Adrenal gland (tissue), 12 donors: ENCODE measurements around the gene HIVEP1. TPM values are rescaled to one million over a fixed set of nuclear protein-coding genes. Genes with fewer than 3 reads are reported as not detected.

Experiments used
- DNase-seq, 7 donors: peaks; one replicate each; pipeline ENCODE4 v3.0.0-alpha.2; 2019 to 2020
- H3K27ac ChIP-seq, 5 donors: fragments of 200-600 bp; sonication (generic) in 4 of 5; 1 replicate in 3 of 5; 2 replicates in 2 of 5; pipeline versions ENCODE4 v1.5.1 to v1.8.0; 2016 to 2020; ENCODE audit warnings: mild to moderate bottlenecking in 1 of 5
- H3K27me3 ChIP-seq: fragments of 200-600 bp; 2 replicates; pipeline ENCODE4 v1.8.0; 2021
- H3K36me3 ChIP-seq, 2 donors: fragments of 200-600 bp; replicated peaks in 1 of 2; 1 replicate in 1 of 2; 2 replicates in 1 of 2; pipeline versions ENCODE4 v1.5.1 to v1.8.0; 2018 to 2022
- H3K4me1 ChIP-seq, 2 donors: fragments of 200-600 bp; replicated peaks in 1 of 2; 1 replicate in 1 of 2; 2 replicates in 1 of 2; pipeline versions ENCODE4 v1.5.1 to v1.8.0; 2018 to 2021
- H3K4me3 ChIP-seq, 4 donors: fragments of 200-600 bp; sonication (generic) in 3 of 4; one replicate each; pipeline ENCODE4 v1.5.1; 2016 to 2018
- H3K9me3 ChIP-seq, 3 donors: fragments of 200-600 bp; sonication (generic) in 1 of 3; replicated peaks in 1 of 3; 1 replicate in 2 of 3; 2 replicates in 1 of 3; pipeline versions ENCODE4 v1.5.1 to v1.8.0; 2016 to 2021
- POLR2A ChIP-seq, 2 donors: fragments of 450-650 bp; IDR thresholded peaks; one replicate each; pipeline ENCODE4 v1.6.1; 2017; ENCODE audit warnings: antibody characterized with exemption in 2 of 2, mild to moderate bottlenecking in 2 of 2, moderate library complexity in 1 of 2
- WGBS, 4 donors: extraction: QIAGEN DNeasy Blood & Tissue Kit in 2 of 4; methylation state at CpG; one replicate each; pipeline versions ENCODE4 v1.1.5 to v1.1.7; 2013 to 2017; 5-methylcytosine and 5-hydroxymethylcytosine counted together
- intact Hi-C, 2 donors: fragments of 100-400 bp; cut with DNase I; formaldehyde crosslinking; loops; one replicate each; pipeline versions ENCODE4 v1.14.1 to v1.15.0; 2022 to 2023
- polyA plus RNA-seq, 3 donors: library from polyadenylated mRNA; stranded (reverse); fragments of 200-250 nt in 2 of 3; fragments of 350-450 nt in 1 of 3; fragmentation: Illumina TruSeq in 1 of 3; extraction: RNeasy Lipid Tissue Mini Kit (QIAGEN cat#74804) in 1 of 3; gene quantifications; one replicate each; pipeline ENCODE4 v1.2.3, GENCODE V29; 2013 to 2014
- total RNA-seq, 9 donors: library from RNA; depleted of rRNA in 4 of 9; stranded (reverse); fragments of >200 nt in 4 of 9; fragments of 120-200 nt in 1 of 9; fragmentation: NEBNext Ultra II Directional in 1 of 9; extraction: Animal tissue kit (Norgen Biotek cat#: 25700) in 1 of 9; gene quantifications; one replicate each; pipeline versions ENCODE4 v1.1.0 to v1.2.4, GENCODE V29; 2013 to 2023
- TF ChIP-seq, protein P1 (sequence below), 6 experiments: fragments of 450-650 bp in 4 of 6; fragments of 200-600 bp in 2 of 6; sonication (generic) in 1 of 6; IDR thresholded peaks; 1 replicate in 5 of 6; 2 replicates in 1 of 6; pipeline versions ENCODE4 v1.5.1 to v1.8.0; 2016 to 2021; ENCODE audit warnings: antibody characterized with exemption in 6 of 6, mild to moderate bottlenecking in 2 of 6, moderate library complexity in 1 of 6
- donor health status: healthy with polysubstance abuse.
- donor health status: Bipolar disorder and iron deficiency.
- donor health status: DM: yes; HTN: yes; CAD: no.
- donor health status: DM: no; HTN: no; CAD: no.
- donor health status: DM: no; HTN: no; CAD: no.
- donor health status: DM: yes; HTN: yes; CAD: no.

Gene HIVEP1
- total and polyA plus RNA-seq, 12 donors: 3.6 to 22.3 (median 11.9) TPM

DNA sequence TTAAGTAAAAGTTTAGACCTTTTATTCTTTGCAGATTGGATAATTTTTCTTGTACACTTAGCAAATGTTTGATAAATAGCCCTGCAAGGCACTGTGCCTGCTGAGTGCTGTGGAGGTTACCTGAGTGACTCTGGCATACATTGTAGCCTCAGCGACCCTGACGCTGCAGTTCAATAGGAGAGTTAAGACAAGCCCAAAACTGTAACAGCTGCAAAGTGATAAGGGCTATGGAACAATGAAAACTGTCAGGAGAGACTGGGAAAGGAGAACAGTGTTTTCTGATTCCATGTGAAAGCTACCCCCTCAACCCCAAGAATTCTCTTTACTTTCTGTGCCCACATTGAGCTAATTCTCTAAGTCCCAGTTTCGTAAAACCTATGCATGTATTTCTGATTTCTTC is 22.2 kb downstream of the HIVEP1 start:
- DNase-seq: no peak
- Histone ChIP-seq H3K27me3 (no peaks in the 10 kb centered on the region), H3K4me1 (peaks cover 0 to 13% of the 10 kb centered on the region in 2 donors), H3K36me3 (no peaks in the 10 kb centered on the region), H3K27ac (no peak overlapping the region), H3K4me3 (no peak overlapping the region), H3K9me3 (peaks cover 0 to 14% (median 7%) of the 10 kb centered on the region in 3 donors)
- intact Hi-C loops: loop anchor here in 1 of 2 donors (10.0 kb wide), 1 partner anchor 190 kb away; no protein-coding TSS in a partner anchor
- 67 to 80% (median 75%) methylated on average over 3 of the region's 3 CpGs for WGBS, 4 donors
- no peak for TF ChIP-seq POLR2A (IDR thresholded peaks at IDR 0.05)
- TF ChIP-seq, protein P1, sequence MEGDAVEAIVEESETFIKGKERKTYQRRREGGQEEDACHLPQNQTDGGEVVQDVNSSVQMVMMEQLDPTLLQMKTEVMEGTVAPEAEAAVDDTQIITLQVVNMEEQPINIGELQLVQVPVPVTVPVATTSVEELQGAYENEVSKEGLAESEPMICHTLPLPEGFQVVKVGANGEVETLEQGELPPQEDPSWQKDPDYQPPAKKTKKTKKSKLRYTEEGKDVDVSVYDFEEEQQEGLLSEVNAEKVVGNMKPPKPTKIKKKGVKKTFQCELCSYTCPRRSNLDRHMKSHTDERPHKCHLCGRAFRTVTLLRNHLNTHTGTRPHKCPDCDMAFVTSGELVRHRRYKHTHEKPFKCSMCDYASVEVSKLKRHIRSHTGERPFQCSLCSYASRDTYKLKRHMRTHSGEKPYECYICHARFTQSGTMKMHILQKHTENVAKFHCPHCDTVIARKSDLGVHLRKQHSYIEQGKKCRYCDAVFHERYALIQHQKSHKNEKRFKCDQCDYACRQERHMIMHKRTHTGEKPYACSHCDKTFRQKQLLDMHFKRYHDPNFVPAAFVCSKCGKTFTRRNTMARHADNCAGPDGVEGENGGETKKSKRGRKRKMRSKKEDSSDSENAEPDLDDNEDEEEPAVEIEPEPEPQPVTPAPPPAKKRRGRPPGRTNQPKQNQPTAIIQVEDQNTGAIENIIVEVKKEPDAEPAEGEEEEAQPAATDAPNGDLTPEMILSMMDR (IDR thresholded peaks at IDR 0.05): no peak

GRCh38 chr6:12034837-12035236 is 22.7 kb downstream of the HIVEP1 start:
- Histone ChIP-seq H3K9me3 (peaks cover 0 to 9% (median 2%) of the 10 kb centered on the region in 3 donors), H3K4me1 (peaks cover 0 to 13% of the 10 kb centered on the region in 2 donors), H3K36me3 (no peaks in the 10 kb centered on the region), H3K4me3 (no peak overlapping the region), H3K27me3 (no peaks in the 10 kb centered on the region), H3K27ac (no peak overlapping the region)
- 91 to 93% (median 92%) methylated on average over 5 of the region's 5 CpGs for WGBS, 4 donors
- intact Hi-C loops: loop anchor here in 1 of 2 donors (10.0 kb wide), 1 partner anchor 190 kb away; no protein-coding TSS in a partner anchor
- TF ChIP-seq, protein P1 (IDR thresholded peaks at IDR 0.05): no peak
- no peak for TF ChIP-seq POLR2A (IDR thresholded peaks at IDR 0.05)
- DNase-seq: no peak

- H3K36me3 ChIP-seq: no peaks in the 10 kb centered on the region
- no peaks in the 10 kb centered on the region for H3K9me3 ChIP-seq
- DNase-seq: no peak
- 92 to 95% (median 94%) methylated on average over 8 of the region's 8 CpGs for WGBS, 4 donors
- H3K4me1 ChIP-seq: peaks cover 0 to 13% of the 10 kb centered on the region in 2 donors
- no peak overlapping the region for H3K27ac ChIP-seq
- no peaks in the 10 kb centered on the region for H3K27me3 ChIP-seq
- H3K4me3 ChIP-seq: no peak overlapping the region
- no peak for TF ChIP-seq POLR2A (IDR thresholded peaks at IDR 0.05)
- TF ChIP-seq, protein P1 (IDR thresholded peaks at IDR 0.05): no peak
- intact Hi-C loops: loop anchor here in 1 of 2 donors (10.0 kb wide), 1 partner anchor 188 kb away; no protein-coding TSS in a partner anchor
Observed at GRCh38 chr6:12036766-12037165, 24.7 kb downstream of the HIVEP1 start.

- no peaks in the 10 kb centered on the region for H3K27me3 ChIP-seq
- no peak overlapping the region for H3K27ac ChIP-seq
- no peak for DNase-seq
- 79 to 83% (median 81%) methylated on average over 6 of the region's 6 CpGs for WGBS, 4 donors
- H3K36me3 ChIP-seq: no peaks in the 10 kb centered on the region
- peaks cover 0 to 13% of the 10 kb centered on the region in 2 donors for H3K4me1 ChIP-seq
- intact Hi-C loops: loop anchor here in 1 of 2 donors (10.0 kb wide), 1 partner anchor 187 kb away; no protein-coding TSS in a partner anchor
- TF ChIP-seq, protein P1 (IDR thresholded peaks at IDR 0.05): no peak
- TF ChIP-seq POLR2A (IDR thresholded peaks at IDR 0.05): no peak
- no peak overlapping the region for H3K4me3 ChIP-seq
- no peaks in the 10 kb centered on the region for H3K9me3 ChIP-seq
Observed at GRCh38 chr6:12037798-12038197, 25.7 kb downstream of the HIVEP1 start.
